Stimulated activated CD8-positive, alpha-beta memory T cell treated with anti-CD3 and anti-CD28 coated beads, Interleukin-12 subunit alpha, Interleukin-12 subunit beta, amount 100 ng/mL, for 4 hours (primary cell): ENCODE results near the gene ARL13A.
"Not testable (repeated sequence)": the region's sequence is repeated elsewhere in the genome, so short reads cannot be mapped to it uniquely, and the experiment has no call there.

ENCODE experiments used
- DNase-seq: peaks from one replicate; pipeline ENCODE4 v3.0.0-alpha.2; 2020; ENCODE audit warnings: low read depth

The ARL13A gene

GRCh38 chrX:100990139-100990538 is 20.6 kb downstream of the ARL13A start:
- DNase-seq = no peak

- no peak for DNase-seq
These were observed 25.1 kb downstream of the ARL13A start for GRCh38 chrX:100994352-100995281.

GRCh38 chrX:100995469-100995868 is 26.0 kb downstream of the ARL13A start:
- DNase-seq = no peak

- DNase-seq = no peak
These were observed 29.9 kb downstream of the ARL13A start for GRCh38 chrX:100999451-100999850.

GRCh38 chrX:101009090-101009489 is 39.6 kb downstream of the ARL13A start:
- DNase-seq = no peak

GRCh38 chrX:101012031-101012430 is 42.5 kb downstream of the ARL13A start:
- not testable (repeated sequence) for DNase-seq

- no peak for DNase-seq
These were observed 52.5 kb downstream of the ARL13A start for GRCh38 chrX:101022020-101022419.

GRCh38 chrX:101025126-101025525 is 55.6 kb downstream of the ARL13A start:
- no peak for DNase-seq

- DNase-seq = no peak
These were observed 59.1 kb downstream of the ARL13A start for GRCh38 chrX:101028562-101028961.

- no peak for DNase-seq
These were observed 60.2 kb downstream of the ARL13A start for GRCh38 chrX:101029665-101030064.

GRCh38 chrX:101037231-101037630 is 67.7 kb downstream of the ARL13A start:
- no peak for DNase-seq

- no peak for DNase-seq
These were observed 70.7 kb downstream of the ARL13A start for GRCh38 chrX:101040197-101040596.
